ENCODE data around the gene ZFPM1.
A peak's percentile ranks its signal among the peaks of the same experiment; 100 is the strongest.
"Not testable (repeated sequence)": the region's sequence is repeated elsewhere in the genome, so short reads cannot be mapped to it uniquely, and the experiment has no call there.

Gene ZFPM1

GRCh38 chr16:88467541-88467944 is 14.5 kb downstream of the ZFPM1 start:
- peak; percentile 62 for DNase-seq

- peak; percentile 80 for DNase-seq
These were observed 15.4 kb downstream of the ZFPM1 start for GRCh38 chr16:88468275-88469129.

GRCh38 chr16:88469615-88470395 is 16.7 kb downstream of the ZFPM1 start:
- no peak for DNase-seq

- not testable (repeated sequence) for DNase-seq
These were observed 17.3 kb downstream of the ZFPM1 start for GRCh38 chr16:88470396-88470680.

- not testable (repeated sequence) for DNase-seq
These were observed 17.6 kb downstream of the ZFPM1 start for GRCh38 chr16:88470696-88471095.

- DNase-seq = no peak
These were observed 18.0 kb downstream of the ZFPM1 start for GRCh38 chr16:88471115-88471514.

GRCh38 chr16:88471575-88471974 is 18.5 kb downstream of the ZFPM1 start:
- no peak for DNase-seq

GRCh38 chr16:88472069-88472468 is 19.0 kb downstream of the ZFPM1 start:
- DNase-seq = no peak

GRCh38 chr16:88472637-88473205 is 19.6 kb downstream of the ZFPM1 start:
- DNase-seq = no peak

GRCh38 chr16:88473666-88474534 is 20.8 kb downstream of the ZFPM1 start:
- DNase-seq = no peak

- no peak for DNase-seq
These were observed 22.0 kb downstream of the ZFPM1 start for GRCh38 chr16:88475037-88475436.

- no peak for DNase-seq
These were observed 23.1 kb downstream of the ZFPM1 start for GRCh38 chr16:88476203-88476602.

- DNase-seq = no peak
These were observed 23.8 kb downstream of the ZFPM1 start for GRCh38 chr16:88476817-88477397.

- peak; percentile 69 for DNase-seq
These were observed 24.8 kb downstream of the ZFPM1 start for GRCh38 chr16:88477631-88478519.

- DNase-seq = no peak
These were observed 26.1 kb downstream of the ZFPM1 start for GRCh38 chr16:88478889-88479792.

GRCh38 chr16:88479793-88480760 is 27.0 kb downstream of the ZFPM1 start:
- no peak for DNase-seq

GRCh38 chr16:88480829-88481228 is 27.7 kb downstream of the ZFPM1 start:
- no peak for DNase-seq

GRCh38 chr16:88481851-88482250 is 28.8 kb downstream of the ZFPM1 start:
- no peak for DNase-seq
